ENCODE data around the gene MAP1S. TPM values are rescaled to one million over a fixed set of nuclear protein-coding genes. Genes with fewer than 3 reads are reported as not detected.

Gene MAP1S
- total and polyA plus RNA-seq, 2 of the 13 experiments (the other 11 are each of a cell fraction or from before 2014, with no cell fraction given) = 3.8 to 7.3 TPM

DNA sequence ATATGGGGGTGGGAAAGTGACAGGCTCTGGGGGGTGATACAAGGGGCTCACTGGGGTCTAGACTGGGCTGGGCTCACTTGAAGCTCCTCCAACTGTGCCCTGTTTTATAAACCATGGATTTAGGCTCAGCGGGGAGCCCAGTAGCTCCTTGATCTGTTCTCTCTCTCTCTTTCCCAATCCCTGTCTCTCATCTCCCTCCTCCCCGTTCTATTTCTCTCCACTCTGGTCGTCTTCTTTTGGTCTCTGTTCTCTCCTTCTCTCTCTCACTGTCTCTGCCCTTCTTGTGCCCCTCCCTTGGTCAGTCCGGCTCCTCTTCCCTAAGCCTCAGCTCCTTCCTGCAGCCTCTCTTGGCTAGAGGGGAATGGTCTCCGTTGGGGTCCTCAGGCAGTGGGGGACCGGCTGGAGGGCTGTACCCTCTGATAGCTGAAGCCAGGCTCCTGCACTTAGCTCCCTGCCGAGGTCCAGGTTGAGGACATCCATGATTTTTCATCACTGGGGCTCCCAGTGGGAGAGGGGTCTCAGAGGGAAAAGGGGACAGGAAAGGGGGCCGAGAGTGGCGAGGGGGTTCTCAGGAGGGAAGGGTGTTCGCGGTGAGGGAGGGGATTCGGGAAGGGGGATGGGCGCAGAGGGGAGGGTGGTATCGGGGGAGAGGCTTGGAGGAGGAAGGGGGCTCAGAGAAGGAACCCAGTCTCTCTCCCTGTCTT lies 39.6 kb upstream of the MAP1S start:
- ATAC-seq = no peak
- BruUV-seq (replicated peaks) = no TSS peak
- Histone ChIP-seq H3K4me1 (ENCODE audit: insufficient read depth, low read length) (no peaks in the 10 kb centered on the region), H3K9ac (ENCODE audit: insufficient read depth, low read depth, low read length) (no peak overlapping the region), H3K27ac (ENCODE audit: extremely low read length, insufficient read depth, low read length) (no peak overlapping the region), H3K4me3 (replicated peaks in 1 of 3; ENCODE audit: insufficient read depth in 1 of 3, low read depth in 2 of 3, low read length in 3 of 3) (no peak overlapping the region), H3K27me3 (ENCODE audit: control insufficient read depth in 1 of 2, insufficient read depth in 2 of 2, low read length in 2 of 2) (peaks cover 3 to 12% of the 10 kb centered on the region in 2 experiments; a peak in 3 of 5 replicates), H3K4me2 (ENCODE audit: low read depth, low read length) (no peak overlapping the region; the same call in 1 of the 2 replicates), H4K20me1 (ENCODE audit: insufficient read depth, low read length) (no peaks in the 10 kb centered on the region), H3K79me2 (ENCODE audit: insufficient read depth, low read length) (no peaks in the 10 kb centered on the region), H2AFZ (ENCODE audit: low read length) (no peak overlapping the region), H3K36me3 (replicated peaks in 1 of 2; ENCODE audit: control insufficient read depth in 1 of 2, insufficient read depth in 2 of 2, low read length in 2 of 2) (no peaks in the 10 kb centered on the region), H3K9me3 (ENCODE audit: low read length) (no peaks in the 10 kb centered on the region)
- POLR2A ChIA-PET = no interaction called here
- TF ChIP-seq ZNF180 (CRISPR knock-in tag; IDR thresholded peaks at IDR 0.05; ENCODE audit: borderline replicate concordance, low read depth) = no peak
- DNase-seq (ENCODE audit: low spot score) = no peak
- CTCF ChIA-PET (ENCODE audit: low intra/inter-chr PET ratio, low total read pairs) = no interaction called here
- in situ Hi-C loops (cut with HindIII; ENCODE audit: extremely low pct_ligation_motif_present, low pct_unique_long_range_greater_than_20kb) = no loop called here
- intact Hi-C loops (cut with micrococcal nuclease; ENCODE audit: unreplicated experiment) = no loop called here
- WGBS (ENCODE audit: low lambda C conversion rate) = 4% methylated on average over 14 of the region's 14 CpGs
- FAIRE-seq = no peak

DNA sequence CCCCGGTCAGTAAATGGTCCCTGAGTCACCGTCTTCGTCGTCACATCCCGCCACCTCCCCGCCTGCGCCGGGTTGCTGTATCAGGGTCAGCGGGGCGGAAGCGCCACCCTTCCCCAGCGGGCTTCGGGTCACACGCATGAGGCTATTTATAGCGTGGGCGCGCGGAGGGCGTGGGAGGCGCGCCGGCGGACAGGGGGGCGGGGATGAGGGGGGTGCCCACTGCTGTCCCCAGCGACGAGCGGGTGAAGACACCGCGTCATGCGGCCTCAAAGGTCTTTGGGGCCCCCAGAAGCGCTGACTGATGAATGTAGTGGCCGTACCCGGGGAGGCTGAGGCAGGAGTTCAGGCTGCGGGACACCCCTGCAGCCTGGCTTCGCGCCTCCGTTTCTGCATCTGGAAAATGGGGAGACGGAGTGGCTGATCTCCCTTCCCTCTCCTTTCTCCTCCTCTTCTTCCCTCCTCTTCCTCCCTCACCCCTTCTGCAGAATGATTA lies 39.0 kb upstream of the MAP1S start:
- Histone ChIP-seq H3K4me1 (ENCODE audit: insufficient read depth, low read length) (no peaks in the 10 kb centered on the region), H3K9me3 (ENCODE audit: low read length) (no peaks in the 10 kb centered on the region), H3K79me2 (ENCODE audit: insufficient read depth, low read length) (no peaks in the 10 kb centered on the region), H3K36me3 (replicated peaks in 1 of 2; ENCODE audit: control insufficient read depth in 1 of 2, insufficient read depth in 2 of 2, low read length in 2 of 2) (no peaks in the 10 kb centered on the region), H3K4me2 (ENCODE audit: low read depth, low read length) (no peak overlapping the region; the same call in 1 of the 2 replicates), H3K4me3 (replicated peaks in 1 of 3; ENCODE audit: insufficient read depth in 1 of 3, low read depth in 2 of 3, low read length in 3 of 3) (no peak overlapping the region; a peak in 1 of 6 replicates), H2AFZ (ENCODE audit: low read length) (no peak overlapping the region), H4K20me1 (ENCODE audit: insufficient read depth, low read length) (no peaks in the 10 kb centered on the region), H3K27me3 (ENCODE audit: control insufficient read depth in 1 of 2, insufficient read depth in 2 of 2, low read length in 2 of 2) (peaks cover 3 to 12% of the 10 kb centered on the region in 2 experiments; a peak in 3 of 5 replicates), H3K27ac (ENCODE audit: extremely low read length, insufficient read depth, low read length) (no peak overlapping the region), H3K9ac (ENCODE audit: insufficient read depth, low read depth, low read length) (no peak overlapping the region)
- POLR2A ChIA-PET = no interaction called here
- in situ Hi-C loops (cut with HindIII; ENCODE audit: extremely low pct_ligation_motif_present, low pct_unique_long_range_greater_than_20kb) (no loop called here), intact Hi-C loops (cut with micrococcal nuclease; ENCODE audit: unreplicated experiment) (no loop called here)
- DNase-seq (ENCODE audit: low spot score) (no peak), ATAC-seq (no peak), FAIRE-seq (no peak)
- BruUV-seq (replicated peaks) = no TSS peak
- CTCF ChIA-PET (ENCODE audit: low intra/inter-chr PET ratio, low total read pairs) = no interaction called here
- TF ChIP-seq BRD4 (CRISPR knock-in tag; IDR thresholded peaks at IDR 0.05) (no peak), MEF2D (CRISPR knock-in tag; IDR thresholded peaks at IDR 0.05) (0 out of 2 replicates have a peak, but pooled peaks have one; percentile 45), JUN (CRISPR knock-in tag; IDR thresholded peaks at IDR 0.05) (no peak), RFX3 (CRISPR knock-in tag; IDR thresholded peaks at IDR 0.05) (no peak), NCOR1 (IDR thresholded peaks at IDR 0.05; ENCODE audit: borderline replicate concordance, low read length) (no peak), NR2F6 (IDR thresholded peaks at IDR 0.05) (no peak), NR2F6 (CRISPR knock-in tag; IDR thresholded peaks at IDR 0.05) (no peak), GABPB1 (CRISPR knock-in tag; IDR thresholded peaks at IDR 0.05) (peak; percentile 35; the same call in 1 of the 2 replicates)
- 41% methylated on average over 9 of the region's 38 CpGs for WGBS (ENCODE audit: low lambda C conversion rate)
